ENCODE data around the gene FLT4.

FLT4 gene

GRCh38 chr5:180640611-180640860 is 8.9 kb downstream of the FLT4 start:
- no peak for TF ChIP-seq MAX (IDR thresholded peaks at IDR 0.05)
- no peak for TF ChIP-seq CREB1 (IDR thresholded peaks at IDR 0.05; ENCODE audit: low read depth)
- no peak for TF ChIP-seq NFIC (IDR thresholded peaks at IDR 0.05)
- no peak for TF ChIP-seq RAD21 (IDR thresholded peaks at IDR 0.05; ENCODE audit: low read depth)
- no peak for TF ChIP-seq CEBPB (IDR thresholded peaks at IDR 0.05)
- no peak for TF ChIP-seq TAF1 (IDR thresholded peaks at IDR 0.05; ENCODE audit: low read depth)
- TF ChIP-seq ZBTB7A (IDR thresholded peaks at IDR 0.05; ENCODE audit: low read depth), result no peak
- TF ChIP-seq TCF12 (IDR thresholded peaks at IDR 0.05; ENCODE audit: low read depth), result no peak
- no peak for TF ChIP-seq USF1 (IDR thresholded peaks at IDR 0.05)
- no peak for TF ChIP-seq EP300 (IDR thresholded peaks at IDR 0.05; ENCODE audit: borderline replicate concordance)
- no peak for TF ChIP-seq EGR1 (IDR thresholded peaks at IDR 0.05)
- TF ChIP-seq REST (IDR thresholded peaks at IDR 0.05; ENCODE audit: low read depth), result no peak
- TF ChIP-seq TEAD4 (IDR thresholded peaks at IDR 0.05), result no peak

GRCh38 chr5:180639741-180640610 is 9.4 kb downstream of the FLT4 start:
- TF ChIP-seq TCF12 (IDR thresholded peaks at IDR 0.05; ENCODE audit: low read depth), result no peak
- TF ChIP-seq CEBPB (IDR thresholded peaks at IDR 0.05), result no peak
- no peak for TF ChIP-seq TEAD4 (IDR thresholded peaks at IDR 0.05)

GRCh38 chr5:180639287-180639686 is 10.1 kb downstream of the FLT4 start:
- TF ChIP-seq CREB1 (IDR thresholded peaks at IDR 0.05; ENCODE audit: low read depth) (no peak), EP300 (IDR thresholded peaks at IDR 0.05; ENCODE audit: borderline replicate concordance) (no peak), REST (IDR thresholded peaks at IDR 0.05; ENCODE audit: low read depth) (no peak), TEAD4 (IDR thresholded peaks at IDR 0.05) (no peak), RAD21 (IDR thresholded peaks at IDR 0.05; ENCODE audit: low read depth) (no peak), NFIC (IDR thresholded peaks at IDR 0.05) (no peak), TCF12 (IDR thresholded peaks at IDR 0.05; ENCODE audit: low read depth) (no peak), USF1 (IDR thresholded peaks at IDR 0.05) (no peak), ZBTB7A (IDR thresholded peaks at IDR 0.05; ENCODE audit: low read depth) (no peak), MAX (IDR thresholded peaks at IDR 0.05) (no peak), TAF1 (IDR thresholded peaks at IDR 0.05; ENCODE audit: low read depth) (no peak), CEBPB (IDR thresholded peaks at IDR 0.05) (no peak), YY1 (IDR thresholded peaks at IDR 0.05; ENCODE audit: low read depth) (no peak), FOXM1 (IDR thresholded peaks at IDR 0.05; ENCODE audit: borderline replicate concordance, low read depth) (no peak), EGR1 (IDR thresholded peaks at IDR 0.05) (no peak)

GRCh38 chr5:180637962-180638680 is 11.3 kb downstream of the FLT4 start:
- TF ChIP-seq CEBPB (IDR thresholded peaks at IDR 0.05), result no peak

GRCh38 chr5:180636403-180637075 is 12.9 kb downstream of the FLT4 start:
- TF ChIP-seq FOXM1 (IDR thresholded peaks at IDR 0.05; ENCODE audit: borderline replicate concordance, low read depth) (no peak), CREB1 (IDR thresholded peaks at IDR 0.05; ENCODE audit: low read depth) (no peak), TEAD4 (IDR thresholded peaks at IDR 0.05) (no peak), USF1 (IDR thresholded peaks at IDR 0.05) (no peak), ZBTB7A (IDR thresholded peaks at IDR 0.05; ENCODE audit: low read depth) (no peak), YY1 (IDR thresholded peaks at IDR 0.05; ENCODE audit: low read depth) (no peak), MAX (IDR thresholded peaks at IDR 0.05) (no peak), RAD21 (IDR thresholded peaks at IDR 0.05; ENCODE audit: low read depth) (no peak), EGR1 (IDR thresholded peaks at IDR 0.05) (no peak), NFIC (IDR thresholded peaks at IDR 0.05) (no peak)

All from Ishikawa (cell line).